Measurements from ENCODE around the gene OR10G4.

GRCh38 chr11:123973816-123974215 lies 39.0 kb upstream of the OR10G4 start:
- TF ChIP-seq CTCF (conservative IDR thresholded peaks at IDR 0.05 in 1 of 2, IDR thresholded peaks at IDR 0.05 in 1 of 2; ENCODE audit: low read depth in 1 of 2, low read length in 2 of 2), result no peak
- TF ChIP-seq EZH2 (IDR thresholded peaks at IDR 0.05; ENCODE audit: low read length, missing control alignments), result no peak
